MCF 10A (cell line): ENCODE data around the gene PVALEF. TPM values are rescaled to one million over a fixed set of nuclear protein-coding genes. Genes with fewer than 3 reads are reported as not detected.

ENCODE experiments used
- BruUV-seq: library from RNA; stranded (reverse); fragments of 400-500 nt; replicated peaks from 2 replicates; lab custom pipeline; 2021; lab: Mats Ljungman, UMichigan
- CTCF ChIA-PET: fragments of 300-600 bp; sonication (Branson Sonifier 250); formaldehyde crosslinking; extraction: SDS; loops from one replicate; lab custom pipeline; 2021; ENCODE audit warnings: antibody characterized with exemption, inconsistent platforms; lab: Yijun Ruan, JAX
- POLR2A ChIA-PET: fragments of 300-600, 350-650 bp; sonication (Branson Sonifier 250); formaldehyde crosslinking; extraction: SDS; loops from one replicate; lab custom pipeline; 2020; ENCODE audit warnings: antibody characterized with exemption, inconsistent platforms; lab: Yijun Ruan, JAX
- DNase-seq: peaks from one replicate; pipeline ENCODE4 v3.0.0-alpha.2; 2018; ENCODE audit not compliant: unreplicated experiment
- H3K27ac Mint-ChIP-seq: one replicate; pipeline ENCODE4 v1.8.0; 2022; ENCODE audit warnings: mild to moderate bottlenecking, low read depth, mixed read lengths; ENCODE audit not compliant: unreplicated experiment
- H3K27me3 Mint-ChIP-seq: one replicate; pipeline ENCODE4 v1.8.0; 2022; ENCODE audit warnings: mixed read lengths; ENCODE audit not compliant: insufficient read depth, unreplicated experiment
- H3K36me3 Mint-ChIP-seq: one replicate; pipeline ENCODE4 v1.8.0; 2022; ENCODE audit warnings: mild to moderate bottlenecking, moderate library complexity, mixed read lengths; ENCODE audit not compliant: insufficient read depth, unreplicated experiment
- H3K4me1 Mint-ChIP-seq: one replicate; pipeline ENCODE4 v1.8.0; 2022; ENCODE audit warnings: mixed read lengths; ENCODE audit not compliant: insufficient read depth, unreplicated experiment
- H3K4me3 Mint-ChIP-seq: one replicate; pipeline ENCODE4 v1.8.0; 2022; ENCODE audit warnings: mild to moderate bottlenecking, moderate library complexity, mixed read lengths; ENCODE audit not compliant: unreplicated experiment
- H3K9me3 Mint-ChIP-seq: one replicate; pipeline ENCODE4 v1.8.0; 2022; ENCODE audit warnings: mixed read lengths; ENCODE audit not compliant: unreplicated experiment
- CTCF ChIP-seq: fragments of 200-600 bp; IDR thresholded peaks from one replicate; pipeline ENCODE4 v1.8.0; 2022; ENCODE audit warnings: antibody characterized with exemption, mild to moderate bottlenecking; ENCODE audit not compliant: unreplicated experiment
- intact Hi-C: fragments of 100-400 bp; cut with micrococcal nuclease; formaldehyde crosslinking; loops from 2 replicates; pipeline ENCODE4 v1.14.1; 2022
- total RNA-seq: library from RNA; stranded (reverse); gene quantifications from 2 replicates; pipeline ENCODE4 v1.2.3, GENCODE V29; 2022

PVALEF gene
- total RNA-seq, 1 experiment from 2014 or later: not detected

GRCh38 chr17:81163703-81164370 lies 1.5 kb upstream of the PVALEF start:
- Mint-ChIP-seq H3K27me3 (no peaks in the 10 kb centered on the region), H3K4me1 (no peaks in the 10 kb centered on the region), H3K9me3 (no peaks in the 10 kb centered on the region), H3K36me3 (no peaks in the 10 kb centered on the region), H3K27ac (no peak overlapping the region), H3K4me3 (no peak overlapping the region)
- no peak for TF ChIP-seq CTCF
- ChIA-PET POLR2A (no interaction called here), CTCF (no interaction called here)
- no peak for DNase-seq
- no TSS peak for BruUV-seq
- intact Hi-C loops: no loop called here

- no peak for TF ChIP-seq CTCF
- CTCF ChIA-PET: no interaction called here
- no peak for DNase-seq
- intact Hi-C loops: no loop called here
- no TSS peak for BruUV-seq
- POLR2A ChIA-PET: no interaction called here
- Mint-ChIP-seq H3K36me3 (no peaks in the 10 kb centered on the region), H3K9me3 (no peaks in the 10 kb centered on the region), H3K4me3 (no peak overlapping the region), H3K27ac (no peak overlapping the region), H3K4me1 (no peaks in the 10 kb centered on the region), H3K27me3 (no peaks in the 10 kb centered on the region)
Measured at GRCh38 chr17:81164371-81165245, 699 bp upstream of the PVALEF start.

- Mint-ChIP-seq H3K4me1 (no peaks in the 10 kb centered on the region), H3K36me3 (no peaks in the 10 kb centered on the region), H3K27me3 (no peaks in the 10 kb centered on the region), H3K9me3 (no peaks in the 10 kb centered on the region), H3K27ac (no peak within 1 kb of the TSS), H3K4me3 (no peak within 1 kb of the TSS)
- no TSS peak for BruUV-seq
- no peak for TF ChIP-seq CTCF
- POLR2A ChIA-PET: no interaction called here
- DNase-seq: no peak
- intact Hi-C loops: no loop called here
- CTCF ChIA-PET: no interaction called here
Measured at GRCh38 chr17:81166033-81166492, 756 bp downstream of the PVALEF start, which contains the start of gene AATK. AATK (minus strand) TSS chr17:81166221; CDS start chr17:81165992, 229 bp downstream.

- no peaks in the 10 kb centered on the region for H3K4me1 Mint-ChIP-seq
- POLR2A ChIA-PET: no interaction called here
- no TSS peak for BruUV-seq
- H3K4me3 Mint-ChIP-seq: no peak overlapping the region
- H3K36me3 Mint-ChIP-seq: no peaks in the 10 kb centered on the region
- H3K27me3 Mint-ChIP-seq: no peaks in the 10 kb centered on the region
- no peak for TF ChIP-seq CTCF
- H3K9me3 Mint-ChIP-seq: no peaks in the 10 kb centered on the region
- CTCF ChIA-PET: no interaction called here
- H3K27ac Mint-ChIP-seq: no peak overlapping the region
- intact Hi-C loops: no loop called here
- DNase-seq: no peak
Measured at GRCh38 chr17:81167194-81167524, 1.9 kb downstream of the PVALEF start.
